Neural cell (in vitro differentiated cells): ENCODE results near the gene CTNNA2. TPM values are rescaled to one million over a fixed set of nuclear protein-coding genes. Genes with fewer than 3 reads are reported as not detected.

Source experiments
- H2AFZ ChIP-seq: fragments of 200-600, 300-800 bp; sonication (generic), shearing (Covaris generic); 2 replicates; pipeline ENCODE4 v1.6.0; 2014; ENCODE audit warnings: low read depth, mild to moderate bottlenecking, antibody characterized with exemption, low read length, moderate library complexity
- H3F3A ChIP-seq: fragments of 200-600 bp; shearing (Covaris generic); 2 replicates; pipeline ENCODE4 v1.6.1; 2016; ENCODE audit warnings: mild to moderate bottlenecking, moderate library complexity, mixed read lengths, antibody characterized with exemption, low read length; ENCODE audit not compliant: insufficient read depth, poor library complexity, severe bottlenecking
- H3K27ac ChIP-seq: fragments of 200-600, 300-800 bp; sonication (generic), shearing (Covaris generic); 2 replicates; pipeline ENCODE4 v1.5.1; 2014; ENCODE audit warnings: mild to moderate bottlenecking, low read length, moderate library complexity
- H3K27me3 ChIP-seq: fragments of 300-800, 200-600 bp; sonication (generic), shearing (Covaris generic); 2 replicates; pipeline ENCODE4 v1.6.0; 2014; ENCODE audit warnings: mild to moderate bottlenecking, low read depth, low read length, moderate library complexity; ENCODE audit not compliant: insufficient read depth
- H3K36me3 ChIP-seq: fragments of 300-800, 200-600 bp; sonication (generic), shearing (Covaris generic); 2 replicates; pipeline ENCODE4 v1.5.1; 2014; ENCODE audit warnings: mild to moderate bottlenecking, antibody characterized with exemption, low read length, moderate library complexity; ENCODE audit not compliant: insufficient read depth
- H3K4me2 ChIP-seq: fragments of 300-800, 200-600 bp; sonication (generic), shearing (Covaris generic); 2 replicates; pipeline ENCODE4 v1.6.0; 2014; ENCODE audit warnings: mild to moderate bottlenecking, low read length
- H3K4me3 ChIP-seq: fragments of 300-800, 200-600 bp; sonication (generic), shearing (Covaris generic); 2 replicates; pipeline ENCODE4 v1.5.1; 2014; ENCODE audit warnings: mild to moderate bottlenecking, low read length, moderate library complexity
- H3K79me2 ChIP-seq: fragments of 200-600 bp; shearing (Covaris generic); replicated peaks from 2 replicates; pipeline ENCODE4 v1.6.0; 2014; ENCODE audit warnings: mild to moderate bottlenecking, low read length, moderate library complexity; ENCODE audit not compliant: insufficient read depth
- H3K9ac ChIP-seq: fragments of 300-800, 200-600 bp; sonication (generic), shearing (Covaris generic); 2 replicates; pipeline ENCODE4 v1.6.1; 2016; ENCODE audit warnings: mild to moderate bottlenecking, low read length, mixed read lengths
- H3K9me2 ChIP-seq: fragments of 200-600 bp; shearing (Covaris generic); 2 replicates; pipeline ENCODE4 v1.6.1; 2016; ENCODE audit warnings: mild to moderate bottlenecking, low read length, mixed read lengths; ENCODE audit not compliant: insufficient read depth
- H3K9me3 ChIP-seq: fragments of 200-600, 300-800 bp; sonication (generic), shearing (Covaris generic); 2 replicates; pipeline ENCODE4 v1.6.1; 2016; ENCODE audit warnings: mild to moderate bottlenecking, mixed run types, low read length, moderate library complexity, mixed read lengths
- H4K20me1 ChIP-seq: fragments of 200-600 bp; shearing (Covaris generic); 2 replicates; pipeline ENCODE4 v1.6.1; 2016; ENCODE audit warnings: mild to moderate bottlenecking, mixed run types; ENCODE audit not compliant: insufficient read depth
- EP300 ChIP-seq: fragments of 450-650 bp; conservative IDR thresholded peaks from 2 replicates; pipeline ENCODE4 v1.6.1; 2014; ENCODE audit warnings: antibody characterized with exemption, mild to moderate bottlenecking, moderate library complexity; ENCODE audit not compliant: poor library complexity, severe bottlenecking
- EZH2 ChIP-seq: fragments of 200-600, 300-800 bp; shearing (Covaris generic), sonication (generic); IDR thresholded peaks from 2 replicates; pipeline ENCODE4 v1.6.1; 2014; ENCODE audit warnings: antibody characterized with exemption, low read length, borderline replicate concordance, mild to moderate bottlenecking; ENCODE audit not compliant: insufficient read depth, poor library complexity, severe bottlenecking
- MXI1 ChIP-seq: fragments of 450-650 bp; conservative IDR thresholded peaks from 2 replicates; pipeline ENCODE4 v1.6.1; 2014; ENCODE audit warnings: antibody characterized with exemption, mild to moderate bottlenecking; ENCODE audit not compliant: poor library complexity, severe bottlenecking
- POLR2AphosphoS5 ChIP-seq: IDR thresholded peaks from 2 replicates; pipeline ENCODE4 v1.6.1; 2012
- RAD21 ChIP-seq: fragments of 450-650 bp; conservative IDR thresholded peaks from 2 replicates; pipeline ENCODE4 v1.6.1; 2014; ENCODE audit warnings: antibody characterized with exemption, mild to moderate bottlenecking, moderate library complexity
- SMC3 ChIP-seq: fragments of 450-650 bp; conservative IDR thresholded peaks from 2 replicates; pipeline ENCODE4 v1.6.1; 2014; ENCODE audit warnings: antibody characterized with exemption, mild to moderate bottlenecking, moderate library complexity; ENCODE audit not compliant: poor library complexity
- TAF1 ChIP-seq: IDR thresholded peaks from 2 replicates; pipeline ENCODE4 v1.6.1; 2012; ENCODE audit warnings: low read depth
- polyA plus RNA-seq: library from polyadenylated mRNA; depleted of rRNA; stranded (reverse); fragments of >200 nt; gene quantifications from 2 replicates; pipeline ENCODE4 v1.2.3, GENCODE V29; 2014
- TF ChIP-seq, protein P1 (sequence below): IDR thresholded peaks from 2 replicates; pipeline ENCODE4 v1.6.1; 2012; ENCODE audit warnings: borderline replicate concordance
- TF ChIP-seq, protein P2 (sequence below): fragments of 450-650 bp; IDR thresholded peaks from 2 replicates; pipeline ENCODE4 v1.5.1; 2014; ENCODE audit warnings: antibody characterized with exemption, mild to moderate bottlenecking, moderate library complexity; ENCODE audit not compliant: poor library complexity, severe bottlenecking

Gene CTNNA2
- polyA plus RNA-seq, 1 donor from 2014 or later: 194 TPM

DNA sequence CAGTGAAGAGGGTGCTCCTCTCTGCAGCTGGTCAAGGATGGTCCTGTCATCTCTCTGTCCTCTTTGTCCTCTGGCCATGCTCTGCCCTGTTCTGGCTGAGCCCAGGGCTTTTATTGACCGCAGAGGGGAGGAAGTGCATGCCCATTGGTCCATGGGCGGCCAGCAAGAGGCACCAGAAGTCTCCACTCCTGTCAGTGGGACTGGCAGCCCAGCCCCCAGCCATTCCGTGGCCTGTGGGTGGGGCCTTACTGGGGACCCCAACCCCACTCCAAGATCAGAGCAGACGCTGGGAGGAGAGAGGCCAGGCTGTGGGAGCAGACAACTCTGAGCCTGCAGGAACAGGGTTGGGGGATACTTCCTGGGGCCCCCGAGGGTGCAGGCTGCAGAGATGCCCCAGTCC is 156.9 kb downstream of the CTNNA2 start:
- no peaks in the 10 kb centered on the region for H3K36me3 ChIP-seq
- H3K4me2 ChIP-seq: no peak overlapping the region
- H3K9me2 ChIP-seq: no peaks in the 10 kb centered on the region
- no peak overlapping the region for H3K27ac ChIP-seq
- no peak overlapping the region for H3K4me3 ChIP-seq
- TF ChIP-seq POLR2AphosphoS5 (no peak), RAD21 (no peak), SMC3 (no peak), TAF1 (no peak), EP300 (no peak), MXI1 (no peak), EZH2 (no peak)
- TF ChIP-seq, protein P1, sequence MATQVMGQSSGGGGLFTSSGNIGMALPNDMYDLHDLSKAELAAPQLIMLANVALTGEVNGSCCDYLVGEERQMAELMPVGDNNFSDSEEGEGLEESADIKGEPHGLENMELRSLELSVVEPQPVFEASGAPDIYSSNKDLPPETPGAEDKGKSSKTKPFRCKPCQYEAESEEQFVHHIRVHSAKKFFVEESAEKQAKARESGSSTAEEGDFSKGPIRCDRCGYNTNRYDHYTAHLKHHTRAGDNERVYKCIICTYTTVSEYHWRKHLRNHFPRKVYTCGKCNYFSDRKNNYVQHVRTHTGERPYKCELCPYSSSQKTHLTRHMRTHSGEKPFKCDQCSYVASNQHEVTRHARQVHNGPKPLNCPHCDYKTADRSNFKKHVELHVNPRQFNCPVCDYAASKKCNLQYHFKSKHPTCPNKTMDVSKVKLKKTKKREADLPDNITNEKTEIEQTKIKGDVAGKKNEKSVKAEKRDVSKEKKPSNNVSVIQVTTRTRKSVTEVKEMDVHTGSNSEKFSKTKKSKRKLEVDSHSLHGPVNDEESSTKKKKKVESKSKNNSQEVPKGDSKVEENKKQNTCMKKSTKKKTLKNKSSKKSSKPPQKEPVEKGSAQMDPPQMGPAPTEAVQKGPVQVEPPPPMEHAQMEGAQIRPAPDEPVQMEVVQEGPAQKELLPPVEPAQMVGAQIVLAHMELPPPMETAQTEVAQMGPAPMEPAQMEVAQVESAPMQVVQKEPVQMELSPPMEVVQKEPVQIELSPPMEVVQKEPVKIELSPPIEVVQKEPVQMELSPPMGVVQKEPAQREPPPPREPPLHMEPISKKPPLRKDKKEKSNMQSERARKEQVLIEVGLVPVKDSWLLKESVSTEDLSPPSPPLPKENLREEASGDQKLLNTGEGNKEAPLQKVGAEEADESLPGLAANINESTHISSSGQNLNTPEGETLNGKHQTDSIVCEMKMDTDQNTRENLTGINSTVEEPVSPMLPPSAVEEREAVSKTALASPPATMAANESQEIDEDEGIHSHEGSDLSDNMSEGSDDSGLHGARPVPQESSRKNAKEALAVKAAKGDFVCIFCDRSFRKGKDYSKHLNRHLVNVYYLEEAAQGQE: no peak
- TF ChIP-seq, protein P2, sequence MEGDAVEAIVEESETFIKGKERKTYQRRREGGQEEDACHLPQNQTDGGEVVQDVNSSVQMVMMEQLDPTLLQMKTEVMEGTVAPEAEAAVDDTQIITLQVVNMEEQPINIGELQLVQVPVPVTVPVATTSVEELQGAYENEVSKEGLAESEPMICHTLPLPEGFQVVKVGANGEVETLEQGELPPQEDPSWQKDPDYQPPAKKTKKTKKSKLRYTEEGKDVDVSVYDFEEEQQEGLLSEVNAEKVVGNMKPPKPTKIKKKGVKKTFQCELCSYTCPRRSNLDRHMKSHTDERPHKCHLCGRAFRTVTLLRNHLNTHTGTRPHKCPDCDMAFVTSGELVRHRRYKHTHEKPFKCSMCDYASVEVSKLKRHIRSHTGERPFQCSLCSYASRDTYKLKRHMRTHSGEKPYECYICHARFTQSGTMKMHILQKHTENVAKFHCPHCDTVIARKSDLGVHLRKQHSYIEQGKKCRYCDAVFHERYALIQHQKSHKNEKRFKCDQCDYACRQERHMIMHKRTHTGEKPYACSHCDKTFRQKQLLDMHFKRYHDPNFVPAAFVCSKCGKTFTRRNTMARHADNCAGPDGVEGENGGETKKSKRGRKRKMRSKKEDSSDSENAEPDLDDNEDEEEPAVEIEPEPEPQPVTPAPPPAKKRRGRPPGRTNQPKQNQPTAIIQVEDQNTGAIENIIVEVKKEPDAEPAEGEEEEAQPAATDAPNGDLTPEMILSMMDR: no peak
- H3K79me2 ChIP-seq: no peaks in the 10 kb centered on the region
- no peak overlapping the region for H2AFZ ChIP-seq
- no peak overlapping the region for H3K9ac ChIP-seq
- no peaks in the 10 kb centered on the region for H3F3A ChIP-seq
- H3K9me3 ChIP-seq: no peaks in the 10 kb centered on the region
- H4K20me1 ChIP-seq: no peaks in the 10 kb centered on the region
- H3K27me3 ChIP-seq: no peaks in the 10 kb centered on the region

DNA sequence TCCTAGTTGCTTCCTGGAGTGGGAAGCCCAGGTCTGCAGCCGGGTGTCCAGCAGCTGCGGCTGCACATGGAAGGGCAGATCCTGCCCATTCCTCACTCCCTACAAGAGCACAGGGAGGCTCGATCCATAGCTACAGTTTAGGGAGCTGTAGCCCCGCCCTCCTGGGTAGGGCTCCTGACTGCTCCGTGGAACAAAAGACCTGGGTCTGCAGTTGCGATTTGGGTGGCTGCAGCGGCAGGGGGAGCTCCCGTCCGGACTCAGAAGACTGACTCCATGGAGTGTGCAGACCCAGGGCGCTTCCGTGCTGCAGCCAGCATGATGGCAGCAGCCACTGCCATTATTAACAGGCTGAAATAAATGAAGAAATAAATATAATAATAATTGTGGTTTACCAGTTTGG is 157.3 kb downstream of the CTNNA2 start:
- no peaks in the 10 kb centered on the region for H3K36me3 ChIP-seq
- no peak overlapping the region for H3K4me3 ChIP-seq
- H4K20me1 ChIP-seq: no peaks in the 10 kb centered on the region
- no peaks in the 10 kb centered on the region for H3K9me2 ChIP-seq
- H3K9ac ChIP-seq: no peak overlapping the region
- H3K4me2 ChIP-seq: no peak overlapping the region
- no peaks in the 10 kb centered on the region for H3K79me2 ChIP-seq
- no peaks in the 10 kb centered on the region for H3F3A ChIP-seq
- no peak overlapping the region for H3K27ac ChIP-seq
- no peaks in the 10 kb centered on the region for H3K9me3 ChIP-seq
- no peak overlapping the region for H2AFZ ChIP-seq
- TF ChIP-seq MXI1: no peak
- TF ChIP-seq, protein P2: no peak
- TF ChIP-seq TAF1: no peak
- no peak for TF ChIP-seq EP300
- TF ChIP-seq EZH2: no peak
- TF ChIP-seq SMC3: no peak
- no peak for TF ChIP-seq RAD21
- TF ChIP-seq, protein P1: no peak
- no peaks in the 10 kb centered on the region for H3K27me3 ChIP-seq
